WTC11 (cell line): ENCODE data around the gene CBFA2T3. TPM values are rescaled to one million over a fixed set of nuclear protein-coding genes. Genes with fewer than 3 reads are reported as not detected.

Experiments used
- ATAC-seq: fragments of 200-7000 bp; cut with Tn5 transposase; 2 replicates; pipeline ENCODE4 v1.10.0; 2021; ENCODE audit warnings: mild to moderate bottlenecking, moderate library complexity
- CTCF ChIA-PET: fragments of 300-600 bp; sonication (Branson Sonifier 250); formaldehyde crosslinking; loops from one replicate; lab custom pipeline; 2021; ENCODE audit warnings: antibody characterized with exemption; lab: Charles Lee
- POLR2A ChIA-PET: fragments of 350-600 bp; sonication (Branson Sonifier 250); formaldehyde crosslinking; loops from one replicate; lab custom pipeline; 2021; ENCODE audit warnings: antibody characterized with exemption; lab: Charles Lee
- DNase-seq: peaks from one replicate; pipeline ENCODE4 v3.0.0; 2021; ENCODE audit warnings: low spot score
- H3K27ac Mint-ChIP-seq: 2 replicates; pipeline ENCODE4 v1.8.0; 2021; ENCODE audit warnings: mixed read lengths
- H3K27me3 Mint-ChIP-seq: 2 replicates; pipeline ENCODE4 v1.8.0; 2021; ENCODE audit warnings: low read depth, mild to moderate bottlenecking, moderate library complexity, mixed read lengths
- H3K36me3 Mint-ChIP-seq: 2 replicates; pipeline ENCODE4 v1.8.0; 2021; ENCODE audit warnings: mixed read lengths
- H3K4me1 Mint-ChIP-seq: 2 replicates; pipeline ENCODE4 v1.8.0; 2022; ENCODE audit warnings: mixed read lengths
- H3K4me3 Mint-ChIP-seq: 2 replicates; pipeline ENCODE4 v1.8.0; 2021; ENCODE audit warnings: mild to moderate bottlenecking, moderate library complexity, mixed read lengths
- H3K9me3 Mint-ChIP-seq: 2 replicates; pipeline ENCODE4 v1.8.0; 2021; ENCODE audit warnings: mixed read lengths
- ELF4 ChIP-seq: sonication (generic); formaldehyde crosslinking; IDR thresholded peaks from 2 replicates; pipeline ENCODE4 v1.8.1; 2022; ENCODE audit warnings: low read depth, mild to moderate bottlenecking, moderate library complexity, missing genetic modification reagents
- EMX1 ChIP-seq: fragments of 250-450 bp; sonication (Bioruptor Pico); IDR thresholded peaks from 2 replicates; pipeline ENCODE4 v1.8.0; 2021; ENCODE audit warnings: mild to moderate bottlenecking
- FOXJ3 ChIP-seq: sonication (generic); formaldehyde crosslinking; IDR thresholded peaks from 2 replicates; pipeline ENCODE4 v1.9.0; 2021; ENCODE audit warnings: missing genetic modification reagents, mild to moderate bottlenecking, borderline replicate concordance
- FOXP1 ChIP-seq: sonication (generic); formaldehyde crosslinking; IDR thresholded peaks from 2 replicates; pipeline ENCODE4 v1.8.0; 2022; ENCODE audit warnings: missing genetic modification reagents, mild to moderate bottlenecking, moderate library complexity, borderline replicate concordance
- GABPB1 ChIP-seq: sonication (generic); formaldehyde crosslinking; IDR thresholded peaks from 2 replicates; pipeline ENCODE4 v1.8.1; 2023; ENCODE audit warnings: mild to moderate bottlenecking, missing genetic modification reagents
- GRHL2 ChIP-seq: fragments of 250-450 bp; sonication (Bioruptor Pico); IDR thresholded peaks from 2 replicates; pipeline ENCODE4 v1.8.0; 2022; ENCODE audit warnings: mild to moderate bottlenecking, moderate library complexity; ENCODE audit not compliant: insufficient replicate concordance, severe bottlenecking
- JUN ChIP-seq: sonication (generic); formaldehyde crosslinking; IDR thresholded peaks from 2 replicates; pipeline ENCODE4 v1.8.0; 2023; ENCODE audit warnings: mild to moderate bottlenecking, missing genetic modification reagents
- KAT7 ChIP-seq: sonication (generic); formaldehyde crosslinking; IDR thresholded peaks from 2 replicates; pipeline ENCODE4 v1.8.1; 2023; ENCODE audit warnings: missing genetic modification reagents, mild to moderate bottlenecking, borderline replicate concordance
- MXD4 ChIP-seq: fragments of 250-450 bp; sonication (Bioruptor Pico); IDR thresholded peaks from 2 replicates; pipeline ENCODE4 v1.8.0; 2021; ENCODE audit warnings: mild to moderate bottlenecking, moderate library complexity, borderline replicate concordance
- NFE2L1 ChIP-seq: sonication (generic); formaldehyde crosslinking; IDR thresholded peaks from 2 replicates; pipeline ENCODE4 v1.8.1; 2023; ENCODE audit warnings: missing genetic modification reagents
- TCF7 ChIP-seq: sonication (generic); formaldehyde crosslinking; IDR thresholded peaks from 2 replicates; pipeline ENCODE4 v1.8.0; 2022; ENCODE audit warnings: mild to moderate bottlenecking, low read depth, missing genetic modification reagents, moderate library complexity
- TEAD1 ChIP-seq: sonication (generic); formaldehyde crosslinking; IDR thresholded peaks from 2 replicates; pipeline ENCODE4 v1.8.0; 2022; ENCODE audit warnings: mild to moderate bottlenecking, missing genetic modification reagents
- total RNA-seq: library from RNA; stranded (reverse); gene quantifications from 3 replicates; pipeline ENCODE4 v1.2.3, GENCODE V29; 2021
- TF ChIP-seq, protein P1 (sequence below): fragments of 200-600 bp; IDR thresholded peaks from 2 replicates; pipeline ENCODE4 v1.8.0; 2022; ENCODE audit warnings: antibody characterized with exemption
- TF ChIP-seq, protein P2 (sequence below): sonication (generic); formaldehyde crosslinking; IDR thresholded peaks from 2 replicates; pipeline ENCODE4 v1.8.0; 2022; ENCODE audit warnings: mild to moderate bottlenecking, missing genetic modification reagents
- TF ChIP-seq, protein P3 (sequence below): sonication (generic); formaldehyde crosslinking; IDR thresholded peaks from 2 replicates; pipeline ENCODE4 v1.8.1; 2023; ENCODE audit warnings: mild to moderate bottlenecking, missing genetic modification reagents, moderate library complexity
- TF ChIP-seq, protein P4 (sequence below): sonication (generic); formaldehyde crosslinking; conservative IDR thresholded peaks from 2 replicates; pipeline ENCODE4 v1.8.1; 2023; ENCODE audit warnings: mild to moderate bottlenecking, low read depth, missing genetic modification reagents, moderate library complexity
- TF ChIP-seq, protein P5 (sequence below): fragments of 250-450 bp; sonication (Bioruptor Pico); IDR thresholded peaks from 2 replicates; pipeline ENCODE4 v1.8.0; 2021; ENCODE audit warnings: mild to moderate bottlenecking
- TF ChIP-seq, protein P6 (sequence below): sonication (generic); formaldehyde crosslinking; IDR thresholded peaks from 2 replicates; pipeline ENCODE4 v1.8.1; 2022; ENCODE audit warnings: low read depth, missing genetic modification reagents, borderline replicate concordance
- TF ChIP-seq, protein P7 (sequence below): sonication (generic); formaldehyde crosslinking; IDR thresholded peaks from 2 replicates; pipeline ENCODE4 v1.8.1; 2022; ENCODE audit warnings: missing genetic modification reagents, borderline replicate concordance
- TF ChIP-seq, protein P8 (sequence below): sonication (generic); formaldehyde crosslinking; IDR thresholded peaks from 2 replicates; pipeline ENCODE4 v1.8.1; 2023; ENCODE audit warnings: mild to moderate bottlenecking, missing genetic modification reagents

CBFA2T3 gene
- total RNA-seq, 1 experiment from 2014 or later: 2.6 TPM

DNA sequence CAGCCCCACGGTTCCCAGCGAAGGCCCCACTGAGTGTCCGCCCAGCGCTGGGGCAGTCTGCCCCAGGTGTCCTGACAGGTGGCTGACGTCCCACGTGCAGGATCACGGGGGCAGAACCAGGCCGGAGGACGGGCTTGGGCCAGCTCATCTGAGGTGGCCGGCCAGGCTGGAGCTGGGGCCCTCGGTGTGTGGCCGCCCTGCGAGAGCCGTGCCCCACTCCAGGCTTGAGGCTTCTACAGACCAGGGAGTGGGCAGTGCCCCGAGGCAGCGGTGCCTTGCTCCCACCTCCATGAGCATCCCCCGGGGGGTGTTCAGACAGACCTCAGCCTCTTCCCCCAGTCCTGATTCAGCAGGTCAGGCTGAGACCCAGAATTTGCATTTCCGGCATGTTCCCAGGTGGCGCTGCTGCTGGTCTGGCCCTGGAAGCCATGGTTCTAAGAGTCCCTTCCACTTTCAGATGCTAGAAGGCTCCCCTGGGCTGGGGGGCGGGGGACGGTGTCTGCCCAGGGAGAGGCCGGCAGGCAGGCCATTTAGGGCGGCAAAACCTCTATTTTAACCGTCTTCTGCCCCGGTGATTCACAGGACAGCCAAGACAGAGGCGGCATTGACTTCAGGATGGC, 75.2 kb downstream of the CBFA2T3 start (continued):
- no peak for TF ChIP-seq TCF7 (CRISPR knock-in tag)
- TF ChIP-seq, protein P1, sequence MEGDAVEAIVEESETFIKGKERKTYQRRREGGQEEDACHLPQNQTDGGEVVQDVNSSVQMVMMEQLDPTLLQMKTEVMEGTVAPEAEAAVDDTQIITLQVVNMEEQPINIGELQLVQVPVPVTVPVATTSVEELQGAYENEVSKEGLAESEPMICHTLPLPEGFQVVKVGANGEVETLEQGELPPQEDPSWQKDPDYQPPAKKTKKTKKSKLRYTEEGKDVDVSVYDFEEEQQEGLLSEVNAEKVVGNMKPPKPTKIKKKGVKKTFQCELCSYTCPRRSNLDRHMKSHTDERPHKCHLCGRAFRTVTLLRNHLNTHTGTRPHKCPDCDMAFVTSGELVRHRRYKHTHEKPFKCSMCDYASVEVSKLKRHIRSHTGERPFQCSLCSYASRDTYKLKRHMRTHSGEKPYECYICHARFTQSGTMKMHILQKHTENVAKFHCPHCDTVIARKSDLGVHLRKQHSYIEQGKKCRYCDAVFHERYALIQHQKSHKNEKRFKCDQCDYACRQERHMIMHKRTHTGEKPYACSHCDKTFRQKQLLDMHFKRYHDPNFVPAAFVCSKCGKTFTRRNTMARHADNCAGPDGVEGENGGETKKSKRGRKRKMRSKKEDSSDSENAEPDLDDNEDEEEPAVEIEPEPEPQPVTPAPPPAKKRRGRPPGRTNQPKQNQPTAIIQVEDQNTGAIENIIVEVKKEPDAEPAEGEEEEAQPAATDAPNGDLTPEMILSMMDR: no peak
- no peak for TF ChIP-seq FOXP1
- TF ChIP-seq FOXJ3 (CRISPR knock-in tag): no peak
- TF ChIP-seq TEAD1 (CRISPR knock-in tag): no peak
- no peak for TF ChIP-seq GABPB1 (CRISPR knock-in tag)

DNA sequence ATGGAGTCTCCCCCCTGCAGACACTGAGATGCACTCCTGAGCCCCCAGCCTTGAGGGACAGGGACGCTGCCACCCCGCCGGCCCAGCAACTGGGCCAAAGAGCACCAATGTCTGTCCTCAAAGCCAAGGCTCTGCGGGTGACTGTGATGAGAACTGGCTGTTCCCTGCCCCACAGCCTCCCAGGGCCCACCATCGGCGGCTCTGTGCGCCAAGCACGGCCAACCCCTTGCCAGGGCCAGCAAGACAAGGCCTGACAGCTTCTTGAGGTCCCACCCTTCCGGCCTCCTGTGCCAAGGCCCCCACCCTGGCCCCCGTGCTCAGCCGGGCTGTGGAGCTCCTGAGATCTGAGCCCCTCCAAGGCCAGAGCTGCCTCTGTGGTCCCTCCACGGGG, 76.3 kb downstream of the CBFA2T3 start:
- POLR2A ChIA-PET: no interaction called here
- no peak overlapping the region for H3K27ac Mint-ChIP-seq
- no peaks in the 10 kb centered on the region for H3K4me1 Mint-ChIP-seq
- ATAC-seq (no peak), DNase-seq (no peak)
- no peaks in the 10 kb centered on the region for H3K36me3 Mint-ChIP-seq
- CTCF ChIA-PET: interaction anchor here (0.7 to 2.4 kb wide), 9 partner anchors 20 to 266 kb away, joined by 3 to 11 read pairs (median 4); no protein-coding TSS in a partner anchor
- no peaks in the 10 kb centered on the region for H3K9me3 Mint-ChIP-seq
- no peaks in the 10 kb centered on the region for H3K27me3 Mint-ChIP-seq
- TF ChIP-seq NFE2L1 (CRISPR knock-in tag) (no peak), EMX1 (CRISPR knock-in tag) (no peak), KAT7 (CRISPR knock-in tag) (no peak), MXD4 (CRISPR knock-in tag) (no peak)
- TF ChIP-seq, protein P2, sequence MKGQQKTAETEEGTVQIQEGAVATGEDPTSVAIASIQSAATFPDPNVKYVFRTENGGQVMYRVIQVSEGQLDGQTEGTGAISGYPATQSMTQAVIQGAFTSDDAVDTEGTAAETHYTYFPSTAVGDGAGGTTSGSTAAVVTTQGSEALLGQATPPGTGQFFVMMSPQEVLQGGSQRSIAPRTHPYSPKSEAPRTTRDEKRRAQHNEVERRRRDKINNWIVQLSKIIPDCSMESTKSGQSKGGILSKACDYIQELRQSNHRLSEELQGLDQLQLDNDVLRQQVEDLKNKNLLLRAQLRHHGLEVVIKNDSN: no peak
- TF ChIP-seq, protein P3, sequence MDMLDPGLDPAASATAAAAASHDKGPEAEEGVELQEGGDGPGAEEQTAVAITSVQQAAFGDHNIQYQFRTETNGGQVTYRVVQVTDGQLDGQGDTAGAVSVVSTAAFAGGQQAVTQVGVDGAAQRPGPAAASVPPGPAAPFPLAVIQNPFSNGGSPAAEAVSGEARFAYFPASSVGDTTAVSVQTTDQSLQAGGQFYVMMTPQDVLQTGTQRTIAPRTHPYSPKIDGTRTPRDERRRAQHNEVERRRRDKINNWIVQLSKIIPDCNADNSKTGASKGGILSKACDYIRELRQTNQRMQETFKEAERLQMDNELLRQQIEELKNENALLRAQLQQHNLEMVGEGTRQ (CRISPR knock-in tag): no peak
- TF ChIP-seq, protein P4, sequence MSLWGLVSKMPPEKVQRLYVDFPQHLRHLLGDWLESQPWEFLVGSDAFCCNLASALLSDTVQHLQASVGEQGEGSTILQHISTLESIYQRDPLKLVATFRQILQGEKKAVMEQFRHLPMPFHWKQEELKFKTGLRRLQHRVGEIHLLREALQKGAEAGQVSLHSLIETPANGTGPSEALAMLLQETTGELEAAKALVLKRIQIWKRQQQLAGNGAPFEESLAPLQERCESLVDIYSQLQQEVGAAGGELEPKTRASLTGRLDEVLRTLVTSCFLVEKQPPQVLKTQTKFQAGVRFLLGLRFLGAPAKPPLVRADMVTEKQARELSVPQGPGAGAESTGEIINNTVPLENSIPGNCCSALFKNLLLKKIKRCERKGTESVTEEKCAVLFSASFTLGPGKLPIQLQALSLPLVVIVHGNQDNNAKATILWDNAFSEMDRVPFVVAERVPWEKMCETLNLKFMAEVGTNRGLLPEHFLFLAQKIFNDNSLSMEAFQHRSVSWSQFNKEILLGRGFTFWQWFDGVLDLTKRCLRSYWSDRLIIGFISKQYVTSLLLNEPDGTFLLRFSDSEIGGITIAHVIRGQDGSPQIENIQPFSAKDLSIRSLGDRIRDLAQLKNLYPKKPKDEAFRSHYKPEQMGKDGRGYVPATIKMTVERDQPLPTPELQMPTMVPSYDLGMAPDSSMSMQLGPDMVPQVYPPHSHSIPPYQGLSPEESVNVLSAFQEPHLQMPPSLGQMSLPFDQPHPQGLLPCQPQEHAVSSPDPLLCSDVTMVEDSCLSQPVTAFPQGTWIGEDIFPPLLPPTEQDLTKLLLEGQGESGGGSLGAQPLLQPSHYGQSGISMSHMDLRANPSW (CRISPR knock-in tag): no peak
- no peak overlapping the region for H3K4me3 Mint-ChIP-seq

DNA sequence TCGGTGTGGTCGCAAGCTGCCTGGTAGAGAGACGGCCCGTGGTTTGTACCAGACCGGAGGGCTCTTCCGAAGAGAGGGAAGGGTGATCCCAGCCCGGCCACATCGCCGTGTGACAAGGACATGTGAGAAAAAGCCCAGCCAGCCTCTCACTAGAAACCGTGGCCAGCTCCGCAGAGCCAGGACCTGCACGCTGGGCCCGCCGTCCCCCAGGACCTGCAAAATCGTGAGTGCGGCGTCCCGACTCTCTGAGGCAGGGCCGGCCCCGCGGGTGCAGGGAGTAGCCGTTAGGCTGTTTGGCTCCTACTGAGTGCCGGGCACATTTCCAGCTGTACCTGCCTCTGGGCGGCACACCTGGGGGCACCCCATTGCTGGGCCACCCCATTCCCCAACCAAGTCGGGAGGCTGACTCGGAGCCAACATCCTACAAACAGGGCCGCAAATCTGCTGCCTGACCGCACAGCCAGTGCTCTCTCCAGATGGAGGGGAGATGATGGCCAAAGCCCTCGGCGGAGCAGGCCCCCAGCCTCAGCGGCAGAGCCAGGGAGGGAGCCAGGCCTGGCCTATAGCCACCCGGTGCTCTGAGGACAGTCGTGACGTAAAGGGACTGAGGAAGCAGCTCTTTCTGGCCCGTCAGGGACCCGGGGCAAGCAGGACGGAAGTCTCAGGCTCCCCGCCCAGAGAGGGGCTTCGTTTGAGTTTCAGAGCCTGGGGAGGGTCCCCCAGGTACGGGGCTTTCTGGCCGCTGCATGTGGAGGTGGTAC, 76.9 kb downstream of the CBFA2T3 start:
- DNase-seq (no peak), ATAC-seq (no peak)
- POLR2A ChIA-PET: interaction anchor here (0.6 kb wide), 1 partner anchor 592 kb away, joined by 9 read pairs; no protein-coding TSS in a partner anchor
- Mint-ChIP-seq H3K4me1 (no peaks in the 10 kb centered on the region), H3K4me3 (no peak overlapping the region), H3K9me3 (no peaks in the 10 kb centered on the region), H3K27ac (no peak overlapping the region), H3K27me3 (no peaks in the 10 kb centered on the region), H3K36me3 (no peaks in the 10 kb centered on the region)
- CTCF ChIA-PET: interaction anchor here (0.7 to 2.4 kb wide), 2 partner anchors 163 to 267 kb away, joined by 3 to 11 read pairs; no protein-coding TSS in a partner anchor
- TF ChIP-seq, protein P5, sequence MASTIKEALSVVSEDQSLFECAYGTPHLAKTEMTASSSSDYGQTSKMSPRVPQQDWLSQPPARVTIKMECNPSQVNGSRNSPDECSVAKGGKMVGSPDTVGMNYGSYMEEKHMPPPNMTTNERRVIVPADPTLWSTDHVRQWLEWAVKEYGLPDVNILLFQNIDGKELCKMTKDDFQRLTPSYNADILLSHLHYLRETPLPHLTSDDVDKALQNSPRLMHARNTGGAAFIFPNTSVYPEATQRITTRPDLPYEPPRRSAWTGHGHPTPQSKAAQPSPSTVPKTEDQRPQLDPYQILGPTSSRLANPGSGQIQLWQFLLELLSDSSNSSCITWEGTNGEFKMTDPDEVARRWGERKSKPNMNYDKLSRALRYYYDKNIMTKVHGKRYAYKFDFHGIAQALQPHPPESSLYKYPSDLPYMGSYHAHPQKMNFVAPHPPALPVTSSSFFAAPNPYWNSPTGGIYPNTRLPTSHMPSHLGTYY (CRISPR knock-in tag): no peak
- TF ChIP-seq, protein P6, sequence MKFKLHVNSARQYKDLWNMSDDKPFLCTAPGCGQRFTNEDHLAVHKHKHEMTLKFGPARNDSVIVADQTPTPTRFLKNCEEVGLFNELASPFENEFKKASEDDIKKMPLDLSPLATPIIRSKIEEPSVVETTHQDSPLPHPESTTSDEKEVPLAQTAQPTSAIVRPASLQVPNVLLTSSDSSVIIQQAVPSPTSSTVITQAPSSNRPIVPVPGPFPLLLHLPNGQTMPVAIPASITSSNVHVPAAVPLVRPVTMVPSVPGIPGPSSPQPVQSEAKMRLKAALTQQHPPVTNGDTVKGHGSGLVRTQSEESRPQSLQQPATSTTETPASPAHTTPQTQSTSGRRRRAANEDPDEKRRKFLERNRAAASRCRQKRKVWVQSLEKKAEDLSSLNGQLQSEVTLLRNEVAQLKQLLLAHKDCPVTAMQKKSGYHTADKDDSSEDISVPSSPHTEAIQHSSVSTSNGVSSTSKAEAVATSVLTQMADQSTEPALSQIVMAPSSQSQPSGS (CRISPR knock-in tag): no peak
- TF ChIP-seq, protein P7, sequence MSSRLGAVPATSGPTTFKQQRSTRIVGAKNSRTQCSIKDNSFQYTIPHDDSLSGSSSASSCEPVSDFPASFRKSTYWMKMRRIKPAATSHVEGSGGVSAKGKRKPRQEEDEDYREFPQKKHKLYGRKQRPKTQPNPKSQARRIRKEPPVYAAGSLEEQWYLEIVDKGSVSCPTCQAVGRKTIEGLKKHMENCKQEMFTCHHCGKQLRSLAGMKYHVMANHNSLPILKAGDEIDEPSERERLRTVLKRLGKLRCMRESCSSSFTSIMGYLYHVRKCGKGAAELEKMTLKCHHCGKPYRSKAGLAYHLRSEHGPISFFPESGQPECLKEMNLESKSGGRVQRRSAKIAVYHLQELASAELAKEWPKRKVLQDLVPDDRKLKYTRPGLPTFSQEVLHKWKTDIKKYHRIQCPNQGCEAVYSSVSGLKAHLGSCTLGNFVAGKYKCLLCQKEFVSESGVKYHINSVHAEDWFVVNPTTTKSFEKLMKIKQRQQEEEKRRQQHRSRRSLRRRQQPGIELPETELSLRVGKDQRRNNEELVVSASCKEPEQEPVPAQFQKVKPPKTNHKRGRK (CRISPR knock-in tag): no peak
- TF ChIP-seq, protein P8, sequence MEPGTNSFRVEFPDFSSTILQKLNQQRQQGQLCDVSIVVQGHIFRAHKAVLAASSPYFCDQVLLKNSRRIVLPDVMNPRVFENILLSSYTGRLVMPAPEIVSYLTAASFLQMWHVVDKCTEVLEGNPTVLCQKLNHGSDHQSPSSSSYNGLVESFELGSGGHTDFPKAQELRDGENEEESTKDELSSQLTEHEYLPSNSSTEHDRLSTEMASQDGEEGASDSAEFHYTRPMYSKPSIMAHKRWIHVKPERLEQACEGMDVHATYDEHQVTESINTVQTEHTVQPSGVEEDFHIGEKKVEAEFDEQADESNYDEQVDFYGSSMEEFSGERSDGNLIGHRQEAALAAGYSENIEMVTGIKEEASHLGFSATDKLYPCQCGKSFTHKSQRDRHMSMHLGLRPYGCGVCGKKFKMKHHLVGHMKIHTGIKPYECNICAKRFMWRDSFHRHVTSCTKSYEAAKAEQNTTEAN (CRISPR knock-in tag): no peak
- TF ChIP-seq GRHL2 (no peak), JUN (CRISPR knock-in tag) (no peak), ELF4 (CRISPR knock-in tag) (no peak)
